IMR-90 (cell line): ENCODE measurements around the gene MED22. TPM values are rescaled to one million over a fixed set of nuclear protein-coding genes. Genes with fewer than 3 reads are reported as not detected.
"Not testable (repeated sequence)": the region's sequence is repeated elsewhere in the genome, so short reads cannot be mapped to it uniquely, and the experiment has no call there.

ENCODE experiments used
- ATAC-seq: fragments of 200-7000 bp; cut with Tn5 transposase; 2 replicates; pipeline ENCODE4 v1.9.1; 2020; ENCODE audit warnings: low read depth, mild to moderate bottlenecking, moderate library complexity
- BruUV-seq: library from RNA; stranded (reverse); fragments of 400-500 nt; replicated peaks from 2 replicates; lab custom pipeline; 2021; lab: Mats Ljungman, UMichigan
- CTCF ChIA-PET: fragments of 300-600 bp; formaldehyde crosslinking; extraction: SDS; loops from one replicate; lab custom pipeline; 2021; ENCODE audit warnings: antibody characterized with exemption; lab: Yijun Ruan, JAX
- POLR2A ChIA-PET: fragments of 300-600 bp; sonication (Branson Sonifier 250); formaldehyde crosslinking; loops from one replicate; lab custom pipeline; 2022; ENCODE audit warnings: antibody characterized with exemption; ENCODE audit not compliant: unreplicated experiment; lab: Charles Lee
- DNase-seq: peaks from one replicate; pipeline ENCODE4 v3.0.0; 2013
- H2AFZ ChIP-seq: replicated peaks from 2 replicates; pipeline ENCODE3; 2013; ENCODE audit warnings: low read length, mild to moderate bottlenecking; ENCODE audit not compliant: poor library complexity
- H2AK5ac ChIP-seq: 2 replicates; pipeline ENCODE4 v1.6.1; 2013; ENCODE audit warnings: low read depth, low read length, inconsistent platforms
- H2AK9ac ChIP-seq: replicated peaks from 2 replicates; pipeline ENCODE3; 2013; ENCODE audit warnings: mild to moderate bottlenecking, low read depth, low read length, moderate library complexity; ENCODE audit not compliant: poor library complexity
- H2BK120ac ChIP-seq: 2 replicates; pipeline ENCODE4 v1.6.1; 2013; ENCODE audit warnings: low read depth, low read length, inconsistent platforms
- H2BK15ac ChIP-seq: 3 replicates; pipeline ENCODE4 v1.6.1; 2013; ENCODE audit warnings: low read depth, low read length, inconsistent platforms
- H2BK20ac ChIP-seq: 2 replicates; pipeline ENCODE4 v1.6.1; 2013; ENCODE audit warnings: low read depth, mild to moderate bottlenecking, inconsistent platforms, low read length, moderate library complexity
- H2BK5ac ChIP-seq: 2 replicates; pipeline ENCODE4 v1.6.1; 2013; ENCODE audit warnings: mild to moderate bottlenecking, low read depth, low read length, inconsistent platforms; ENCODE audit not compliant: poor library complexity, severe bottlenecking
- H3K14ac ChIP-seq: replicated peaks from 2 replicates; pipeline ENCODE4 v1.6.1; 2013; ENCODE audit warnings: low read depth, low read length, inconsistent platforms
- H3K18ac ChIP-seq: 2 replicates; pipeline ENCODE4 v1.6.1; 2013; ENCODE audit warnings: low read depth, low read length, control low read depth
- H3K23ac ChIP-seq: 2 replicates; pipeline ENCODE4 v1.6.1; 2013; ENCODE audit warnings: low read depth, low read length, inconsistent platforms
- H3K27ac ChIP-seq: 2 replicates; pipeline ENCODE4 v1.5.1; 2013; ENCODE audit warnings: mild to moderate bottlenecking, control low read depth, low read length; ENCODE audit not compliant: insufficient read depth
- H3K27me3 ChIP-seq: 2 replicates; pipeline ENCODE4 v1.6.1; 2013; ENCODE audit warnings: low read length; ENCODE audit not compliant: control insufficient read depth, insufficient read depth
- H3K36me3 ChIP-seq: 2 replicates; pipeline ENCODE4 v1.6.1; 2013; ENCODE audit warnings: low read length, mixed read lengths; ENCODE audit not compliant: control insufficient read depth, insufficient read depth
- H3K4ac ChIP-seq: 2 replicates; pipeline ENCODE4 v1.6.1; 2013; ENCODE audit warnings: low read depth, low read length, inconsistent platforms
- H3K4me1 ChIP-seq: 2 replicates; pipeline ENCODE4 v1.6.1; 2013; ENCODE audit warnings: low read length, mixed read lengths; ENCODE audit not compliant: control insufficient read depth, insufficient read depth
- H3K4me2 ChIP-seq: 2 replicates; pipeline ENCODE4 v1.6.1; 2013; ENCODE audit warnings: low read depth, mild to moderate bottlenecking, control low read depth, low read length, moderate library complexity
- H3K4me3 ChIP-seq: 2 replicates; pipeline ENCODE4 v1.5.1; 2013; ENCODE audit warnings: low read depth, mild to moderate bottlenecking, control low read depth, low read length, moderate library complexity; ENCODE audit not compliant: insufficient read depth
- H3K56ac ChIP-seq: 2 replicates; pipeline ENCODE4 v1.6.1; 2013; ENCODE audit warnings: low read length, inconsistent platforms; ENCODE audit not compliant: insufficient read depth; ENCODE audit errors: extremely low read depth
- H3K79me1 ChIP-seq, 2 experiments: 2 replicates each; pipeline ENCODE4 v1.6.1; 2013; ENCODE audit warnings: low read length in 2 of 2, inconsistent platforms in 1 of 2, low read depth in 1 of 2
- H3K9ac ChIP-seq: 2 replicates; pipeline ENCODE4 v1.6.1; 2013; ENCODE audit warnings: low read depth, low read length, control low read depth
- H3K9me1 ChIP-seq: 2 replicates; pipeline ENCODE4 v1.6.1; 2013; ENCODE audit warnings: low read length, inconsistent platforms; ENCODE audit not compliant: insufficient read depth
- H3K9me3 ChIP-seq: 2 replicates; pipeline ENCODE4 v1.6.1; 2013; ENCODE audit warnings: low read length; ENCODE audit not compliant: control insufficient read depth, insufficient read depth
- H4K20me1 ChIP-seq: 2 replicates; pipeline ENCODE4 v1.6.1; 2013; ENCODE audit warnings: low read length, inconsistent platforms; ENCODE audit not compliant: insufficient read depth
- H4K5ac ChIP-seq: 2 replicates; pipeline ENCODE4 v1.6.1; 2013; ENCODE audit warnings: mild to moderate bottlenecking, low read depth, low read length, control low read depth
- H4K8ac ChIP-seq, 2 experiments: 2 replicates each; pipeline ENCODE4 v1.6.1; 2013; ENCODE audit warnings: low read depth in 2 of 2, low read length in 2 of 2, control low read depth in 1 of 2, inconsistent platforms in 1 of 2
- H4K91ac ChIP-seq: 2 replicates; pipeline ENCODE4 v1.6.1; 2013; ENCODE audit warnings: low read depth, low read length, inconsistent platforms; ENCODE audit not compliant: insufficient read depth
- CEBPB ChIP-seq: IDR thresholded peaks from 2 replicates; pipeline ENCODE4 v1.6.1; 2012; ENCODE audit warnings: low read depth, low read length, improper control_type of control experiment
- FOS ChIP-seq: fragments of 150-350 bp; IDR thresholded peaks from 2 replicates; pipeline ENCODE4 v1.6.1; 2016; ENCODE audit warnings: low read depth, low read length
- MXI1 ChIP-seq: IDR thresholded peaks from 2 replicates; pipeline ENCODE4 v1.6.1; 2012; ENCODE audit warnings: low read depth, mild to moderate bottlenecking, low read length, moderate library complexity, borderline replicate concordance
- WGBS, 2 experiments: methylation state at CpG; one replicate each; pipeline versions ENCODE4 v1.1.5 to v1.1.7; 2013; ENCODE audit warnings: missing lambda C conversion rate in 2 of 2; ENCODE audit not compliant: insufficient read length in 1 of 2; ENCODE audit errors: extremely low coverage in 2 of 2; 5-methylcytosine and 5-hydroxymethylcytosine counted together
- dilution Hi-C: fragments of 300-500 bp; cut with HindIII; formaldehyde crosslinking; loops from one replicate; pipeline ENCODE4 v1.14.3; 2018; ENCODE audit warnings: low sequenced_read_pairs; ENCODE audit not compliant: unreplicated experiment
- in situ Hi-C: fragments of 300-500 bp; cut with MboI; formaldehyde crosslinking; loops from 3 replicates; pipeline ENCODE4 v1.14.3; 2019; ENCODE audit warnings: low sequenced_read_pairs, inconsistent platforms, mixed read lengths
- intact Hi-C: fragments of 100-400 bp; cut with micrococcal nuclease; formaldehyde crosslinking; loops from 2 replicates; pipeline ENCODE4 v1.10.0; 2022
- polyA plus RNA-seq, 3 experiments: library from polyadenylated mRNA; depleted of rRNA; stranded (reverse); fragments of >200 nt; gene quantifications; 2 replicates each; pipeline ENCODE4 v1.2.3, GENCODE V29; 2012; ENCODE audit warnings: low replicate concordance in 1 of 3
- total RNA-seq: library from RNA; depleted of rRNA; stranded (reverse); fragments of >200 nt; gene quantifications from 2 replicates; pipeline ENCODE4 v1.2.3, GENCODE V29; 2012
- TF ChIP-seq, protein P1 (sequence below): fragments of 150-350 bp; IDR thresholded peaks from 2 replicates; pipeline ENCODE4 v1.6.1; 2016; ENCODE audit warnings: low read depth, mild to moderate bottlenecking, low read length, moderate library complexity, borderline replicate concordance
- TF ChIP-seq, protein P2 (sequence below): fragments of 150-350 bp; IDR thresholded peaks from 2 replicates; pipeline ENCODE4 v1.6.1; 2017; ENCODE audit warnings: mild to moderate bottlenecking, antibody characterized with exemption, low read length, low read depth

The MED22 gene
- total and polyA plus RNA-seq, 2 of the 4 experiments (the other 2 are of a cell fraction), result 7.9 to 28.3 TPM

DNA sequence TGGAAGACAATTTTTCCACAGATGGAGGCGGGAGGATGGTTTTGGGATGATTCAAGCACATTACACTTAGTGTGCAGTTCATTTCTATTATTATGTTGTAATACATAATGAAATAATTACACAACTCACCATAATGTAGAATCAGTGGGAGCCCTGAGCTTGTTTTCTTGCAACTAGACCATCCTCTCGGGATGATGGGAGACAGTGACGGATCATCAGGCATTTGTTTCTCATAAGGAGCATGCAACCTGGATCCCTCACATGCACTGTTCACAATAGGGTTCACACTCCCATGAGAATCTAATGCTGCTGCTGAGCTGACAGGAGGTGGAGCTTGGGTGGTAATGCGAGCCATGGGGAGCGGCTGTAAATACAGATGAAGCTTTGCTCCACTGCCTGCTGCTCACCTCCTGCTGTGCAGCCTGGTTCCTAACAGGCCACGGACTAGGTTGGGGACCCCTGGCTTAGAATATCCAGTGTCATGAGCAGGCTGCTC lies 29.8 kb upstream of the MED22 start:
- H3K27me3 ChIP-seq, result no peaks in the 10 kb centered on the region
- peaks cover under 1% of the 10 kb centered on the region for H3K4me1 ChIP-seq
- no peak overlapping the region for H2BK20ac ChIP-seq
- ATAC-seq, result no peak
- H3K23ac ChIP-seq, result no peak overlapping the region
- no peak overlapping the region for H3K4me3 ChIP-seq
- peaks cover 0 to 9% of the 10 kb centered on the region in 2 experiments; a peak in 2 of 4 replicates for H3K79me1 ChIP-seq
- in situ Hi-C loops (no loop called here), dilution Hi-C loops (no loop called here), intact Hi-C loops (no loop called here)
- no peak overlapping the region for H3K9ac ChIP-seq
- H3K9me1 ChIP-seq, result no peaks in the 10 kb centered on the region; the same call in 1 of the 2 replicates
- no peak overlapping the region for H3K27ac ChIP-seq
- DNase-seq, result peak; percentile 17
- no peaks in the 10 kb centered on the region for H3K9me3 ChIP-seq
- H3K14ac ChIP-seq, result no peak overlapping the region
- CTCF ChIA-PET, result no interaction called here
- no peak overlapping the region for H3K18ac ChIP-seq
- H2AFZ ChIP-seq, result no peak overlapping the region
- POLR2A ChIA-PET, result no interaction called here
- H3K36me3 ChIP-seq, result peaks cover 5% of the 10 kb centered on the region
- H2BK5ac ChIP-seq, result no peak overlapping the region
- no peak overlapping the region for H3K56ac ChIP-seq
- H4K8ac ChIP-seq, result no peak overlapping the region
- no peak overlapping the region for H3K4ac ChIP-seq
- H4K91ac ChIP-seq, result no peak overlapping the region
- no peak for TF ChIP-seq MXI1
- TF ChIP-seq, protein P1, sequence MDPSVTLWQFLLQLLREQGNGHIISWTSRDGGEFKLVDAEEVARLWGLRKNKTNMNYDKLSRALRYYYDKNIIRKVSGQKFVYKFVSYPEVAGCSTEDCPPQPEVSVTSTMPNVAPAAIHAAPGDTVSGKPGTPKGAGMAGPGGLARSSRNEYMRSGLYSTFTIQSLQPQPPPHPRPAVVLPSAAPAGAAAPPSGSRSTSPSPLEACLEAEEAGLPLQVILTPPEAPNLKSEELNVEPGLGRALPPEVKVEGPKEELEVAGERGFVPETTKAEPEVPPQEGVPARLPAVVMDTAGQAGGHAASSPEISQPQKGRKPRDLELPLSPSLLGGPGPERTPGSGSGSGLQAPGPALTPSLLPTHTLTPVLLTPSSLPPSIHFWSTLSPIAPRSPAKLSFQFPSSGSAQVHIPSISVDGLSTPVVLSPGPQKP, result no peak
- TF ChIP-seq CEBPB, result no peak
- TF ChIP-seq FOS, result no peak
- TF ChIP-seq, protein P2, sequence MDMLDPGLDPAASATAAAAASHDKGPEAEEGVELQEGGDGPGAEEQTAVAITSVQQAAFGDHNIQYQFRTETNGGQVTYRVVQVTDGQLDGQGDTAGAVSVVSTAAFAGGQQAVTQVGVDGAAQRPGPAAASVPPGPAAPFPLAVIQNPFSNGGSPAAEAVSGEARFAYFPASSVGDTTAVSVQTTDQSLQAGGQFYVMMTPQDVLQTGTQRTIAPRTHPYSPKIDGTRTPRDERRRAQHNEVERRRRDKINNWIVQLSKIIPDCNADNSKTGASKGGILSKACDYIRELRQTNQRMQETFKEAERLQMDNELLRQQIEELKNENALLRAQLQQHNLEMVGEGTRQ, result no peak
- H2AK9ac ChIP-seq, result no peak overlapping the region
- H2AK5ac ChIP-seq, result no peak overlapping the region
- 67% methylated on average over 3 of the region's 6 CpGs; no CpG with 5 or more reads in 1 of the 2 experiments for WGBS, 2 experiments
- no peak overlapping the region for H3K4me2 ChIP-seq
- H2BK120ac ChIP-seq, result no peak overlapping the region
- H4K5ac ChIP-seq, result no peak overlapping the region
- peaks cover 25% of the 10 kb centered on the region for H4K20me1 ChIP-seq
- H2BK15ac ChIP-seq, result no peak overlapping the region
- no TSS peak for BruUV-seq

- in situ Hi-C loops, result not testable (repeated sequence)
These were observed 29.3 kb upstream of the MED22 start for GRCh38 chr9:133377280-133377679.

More at GRCh38 chr9:133377280-133377679, 29.3 kb upstream of the MED22 start:
- H4K5ac ChIP-seq, H3K27ac ChIP-seq, H2AK5ac ChIP-seq, H3K56ac ChIP-seq, H3K4me3 ChIP-seq, H4K8ac ChIP-seq, H3K4me2 ChIP-seq, H3K9ac ChIP-seq, H2BK5ac ChIP-seq, H3K23ac ChIP-seq, H3K4ac ChIP-seq, H3K9me1 ChIP-seq, BruUV-seq, ATAC-seq, H3K9me3 ChIP-seq, H2AK9ac ChIP-seq, DNase-seq, H2BK15ac ChIP-seq, H2BK120ac ChIP-seq, H3K4me1 ChIP-seq, H3K14ac ChIP-seq, POLR2A ChIA-PET, H2BK20ac ChIP-seq, H4K91ac ChIP-seq, H3K27me3 ChIP-seq, intact Hi-C loops, H3K18ac ChIP-seq, H3K36me3 ChIP-seq, dilution Hi-C loops, H2AFZ ChIP-seq: not testable (repeated sequence)
- 99% methylated on average over 6 of the region's 14 CpGs; no CpG with 5 or more reads in 1 of the 2 experiments for WGBS, 2 experiments
- CTCF ChIA-PET, result interaction anchor here (0.5 kb wide), 1 partner anchor 290 kb away, joined by 4 read pairs; no protein-coding TSS in a partner anchor
- Histone ChIP-seq H4K20me1 (peaks cover 30% of the 10 kb centered on the region), H3K79me1 (peaks cover 0 to 14% of the 10 kb centered on the region in 2 experiments; a peak in 2 of 4 replicates)
